ENCODE measurements around the gene KIF20B. TPM values are rescaled to one million over a fixed set of nuclear protein-coding genes. Genes with fewer than 3 reads are reported as not detected.

The KIF20B gene
- total RNA-seq, 1 donor from 2014 or later, result 26.1 TPM

DNA sequence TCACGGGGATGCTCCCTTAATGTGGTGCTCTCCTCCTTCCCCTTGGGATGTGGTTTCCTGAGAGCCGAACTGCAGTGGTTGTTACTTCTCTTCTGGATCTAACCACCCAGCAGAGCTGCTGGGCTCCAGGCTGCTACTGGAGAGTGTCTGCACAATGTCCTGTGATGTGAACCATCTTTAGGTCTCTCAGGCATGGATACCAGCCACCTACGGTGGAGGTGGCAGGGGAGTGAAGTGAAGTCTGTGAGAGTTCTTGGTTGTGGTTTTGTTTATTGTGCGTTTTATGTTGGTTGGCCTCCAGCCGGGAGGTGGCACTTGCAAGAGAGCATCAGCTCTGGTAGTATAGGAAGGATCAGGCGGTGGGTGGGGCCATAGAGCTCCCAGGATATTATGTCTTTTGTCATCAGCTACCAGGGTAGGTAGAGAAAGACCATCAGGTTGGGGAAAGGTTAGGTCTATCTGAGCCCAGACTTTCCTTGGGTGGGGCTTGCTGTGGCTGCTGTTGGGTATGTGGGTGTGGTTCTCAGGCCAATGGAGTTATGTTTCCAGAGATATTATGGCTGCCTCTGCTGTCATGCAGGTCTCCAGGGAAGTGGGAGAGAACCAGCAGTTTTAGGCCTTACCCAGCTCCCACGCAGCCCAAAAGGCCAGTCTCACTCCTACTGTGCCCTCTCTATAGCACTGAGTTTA is 87.9 kb downstream of the KIF20B start:
- no peak for DNase-seq (ENCODE audit: low read depth)
- no peak overlapping the region for H3K4me3 ChIP-seq (ENCODE audit: low read depth, low read length)
- TF ChIP-seq, protein P1, sequence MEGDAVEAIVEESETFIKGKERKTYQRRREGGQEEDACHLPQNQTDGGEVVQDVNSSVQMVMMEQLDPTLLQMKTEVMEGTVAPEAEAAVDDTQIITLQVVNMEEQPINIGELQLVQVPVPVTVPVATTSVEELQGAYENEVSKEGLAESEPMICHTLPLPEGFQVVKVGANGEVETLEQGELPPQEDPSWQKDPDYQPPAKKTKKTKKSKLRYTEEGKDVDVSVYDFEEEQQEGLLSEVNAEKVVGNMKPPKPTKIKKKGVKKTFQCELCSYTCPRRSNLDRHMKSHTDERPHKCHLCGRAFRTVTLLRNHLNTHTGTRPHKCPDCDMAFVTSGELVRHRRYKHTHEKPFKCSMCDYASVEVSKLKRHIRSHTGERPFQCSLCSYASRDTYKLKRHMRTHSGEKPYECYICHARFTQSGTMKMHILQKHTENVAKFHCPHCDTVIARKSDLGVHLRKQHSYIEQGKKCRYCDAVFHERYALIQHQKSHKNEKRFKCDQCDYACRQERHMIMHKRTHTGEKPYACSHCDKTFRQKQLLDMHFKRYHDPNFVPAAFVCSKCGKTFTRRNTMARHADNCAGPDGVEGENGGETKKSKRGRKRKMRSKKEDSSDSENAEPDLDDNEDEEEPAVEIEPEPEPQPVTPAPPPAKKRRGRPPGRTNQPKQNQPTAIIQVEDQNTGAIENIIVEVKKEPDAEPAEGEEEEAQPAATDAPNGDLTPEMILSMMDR (conservative IDR thresholded peaks at IDR 0.05; ENCODE audit: low read depth, low read length), result no peak

DNA sequence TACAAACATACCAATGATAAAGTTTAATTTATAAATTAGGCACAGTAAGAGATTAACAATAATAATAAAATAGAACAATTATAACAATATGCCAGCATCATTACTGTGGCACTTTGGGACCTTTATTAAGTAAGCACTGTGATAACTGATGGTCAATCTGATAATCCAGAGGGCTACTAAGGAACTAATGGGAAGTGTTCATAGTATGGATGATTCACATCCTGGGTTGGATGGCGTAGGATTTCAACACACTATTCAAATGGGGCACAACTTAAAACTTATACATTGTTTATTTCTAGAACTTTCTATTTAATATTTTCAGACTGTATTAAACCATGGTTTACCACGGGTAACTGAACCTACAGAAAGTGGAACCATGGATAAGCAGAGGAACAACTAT is 90.8 kb downstream of the KIF20B start:
- TF ChIP-seq, protein P1 (conservative IDR thresholded peaks at IDR 0.05; ENCODE audit: low read depth, low read length), result no peak
- DNase-seq (ENCODE audit: low read depth), result no peak
- H3K4me3 ChIP-seq (ENCODE audit: low read depth, low read length), result no peak overlapping the region

DNA sequence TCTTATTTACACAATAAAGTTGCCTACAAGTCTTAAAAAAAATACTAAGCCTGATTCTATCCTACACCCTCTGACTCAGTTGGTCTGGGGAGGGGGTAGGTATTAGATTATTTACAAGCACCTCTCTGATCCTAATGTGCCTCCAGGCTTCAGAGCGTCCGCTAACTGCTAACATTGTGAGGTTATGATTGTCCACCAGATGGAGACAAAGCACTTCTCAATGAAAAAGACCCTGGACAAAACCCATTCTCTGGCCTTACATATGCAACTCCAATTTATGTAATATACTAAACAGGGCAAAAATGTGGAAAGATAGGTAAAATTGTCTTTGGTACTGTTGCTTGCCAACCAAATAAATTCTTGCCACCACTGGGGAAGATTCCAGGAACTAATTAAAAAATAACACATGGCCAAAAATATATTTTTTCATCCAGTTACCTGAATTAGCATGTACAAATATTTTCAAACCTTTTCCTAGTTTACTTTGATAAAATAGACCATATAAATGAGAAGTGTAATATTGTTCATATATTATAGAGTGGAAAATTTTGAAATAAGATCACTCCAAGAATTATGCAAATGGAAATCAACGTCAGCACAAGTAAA is 92.4 kb downstream of the KIF20B start:
- TF ChIP-seq, protein P1 (conservative IDR thresholded peaks at IDR 0.05; ENCODE audit: low read depth, low read length), result peak; percentile 93
- peak; percentile 22 for DNase-seq (ENCODE audit: low read depth)
- H3K4me3 ChIP-seq (ENCODE audit: low read depth, low read length), result no peak overlapping the region

DNA sequence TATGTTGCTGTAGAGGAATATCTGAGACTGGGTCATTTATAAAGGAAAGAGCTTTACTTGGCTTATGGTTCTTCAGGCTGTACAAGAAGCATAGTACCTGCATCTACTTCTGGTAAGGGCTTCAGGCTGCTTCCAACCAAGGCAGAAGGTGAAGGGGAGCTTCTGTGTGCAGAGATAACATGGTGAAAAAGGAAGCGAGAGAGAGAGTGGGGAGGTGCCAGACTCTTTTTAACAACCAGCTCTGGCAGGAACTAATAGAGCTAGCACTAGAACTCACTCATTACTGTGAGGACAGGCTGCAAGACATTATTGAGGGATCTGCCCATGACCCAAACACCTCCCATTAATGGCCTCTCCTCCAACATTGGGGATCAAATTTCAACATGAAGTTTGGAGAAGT is 94.5 kb downstream of the KIF20B start:
- H3K4me3 ChIP-seq (ENCODE audit: low read depth, low read length), result no peak overlapping the region
- no peak for DNase-seq (ENCODE audit: low read depth)
- TF ChIP-seq, protein P1 (conservative IDR thresholded peaks at IDR 0.05; ENCODE audit: low read depth, low read length), result no peak

DNA sequence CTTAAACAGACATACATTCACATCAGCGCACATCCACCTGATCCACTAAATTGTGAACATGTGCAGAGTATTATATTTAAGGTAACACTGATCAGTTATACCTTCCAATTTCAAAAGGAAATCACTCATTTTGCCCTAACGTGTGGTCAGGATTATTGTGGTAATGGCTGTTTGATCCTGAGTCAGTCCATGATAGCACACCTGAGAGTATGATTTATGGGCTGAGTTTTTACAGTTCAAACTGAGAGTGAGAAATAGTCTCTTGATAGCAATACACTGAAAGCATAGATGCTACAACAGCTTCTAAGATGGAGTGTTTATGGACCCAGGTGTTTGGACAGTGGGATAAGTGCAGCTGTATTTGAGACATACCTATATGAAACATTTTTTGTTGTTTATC is 96.7 kb downstream of the KIF20B start:
- no peak overlapping the region for H3K4me3 ChIP-seq (ENCODE audit: low read depth, low read length)
- TF ChIP-seq, protein P1 (conservative IDR thresholded peaks at IDR 0.05; ENCODE audit: low read depth, low read length), result no peak
- DNase-seq (ENCODE audit: low read depth), result no peak

DNA sequence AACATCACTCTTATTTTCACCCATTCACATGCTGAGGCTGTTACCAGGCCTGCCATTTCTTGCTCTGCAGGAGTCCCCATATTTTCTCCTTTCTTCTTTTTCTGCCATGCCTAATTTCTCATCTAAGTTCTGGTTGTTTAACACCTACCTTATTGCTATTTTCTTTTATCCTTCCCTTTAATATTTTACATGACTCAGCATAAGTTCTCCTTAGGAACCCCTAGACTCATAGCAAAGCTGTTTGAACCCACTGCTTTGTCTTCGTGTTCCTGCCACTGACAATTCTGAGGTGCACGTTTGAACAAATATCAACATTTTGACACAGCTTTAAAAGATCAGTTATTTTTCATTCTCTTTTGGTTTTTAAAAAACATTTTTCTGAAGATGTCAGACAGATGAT is 98.2 kb downstream of the KIF20B start:
- DNase-seq (ENCODE audit: low read depth), result no peak
- no peak overlapping the region for H3K4me3 ChIP-seq (ENCODE audit: low read depth, low read length)
- TF ChIP-seq, protein P1 (conservative IDR thresholded peaks at IDR 0.05; ENCODE audit: low read depth, low read length), result no peak

DNA sequence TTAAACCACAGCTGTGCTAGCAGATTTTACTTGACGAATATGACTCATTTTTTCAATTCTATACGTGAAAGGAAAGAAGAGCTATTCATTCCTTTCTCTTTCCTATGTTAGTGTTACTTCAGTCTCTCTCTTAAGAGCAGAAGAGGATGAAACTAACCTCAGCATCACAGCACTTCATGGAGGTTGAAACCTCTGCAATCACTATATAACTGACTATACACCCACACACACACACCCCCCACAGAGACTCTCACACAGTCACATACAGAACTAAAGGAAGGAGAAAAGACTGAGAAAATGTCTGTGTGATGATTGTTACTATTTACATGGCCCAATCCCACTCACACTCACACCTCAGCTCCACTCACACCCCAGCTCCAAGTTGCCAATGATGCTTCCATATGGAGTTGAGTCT is 104.2 kb downstream of the KIF20B start:
- no peak for DNase-seq (ENCODE audit: low read depth)
- TF ChIP-seq, protein P1 (conservative IDR thresholded peaks at IDR 0.05; ENCODE audit: low read depth, low read length), result no peak
- H3K4me3 ChIP-seq (ENCODE audit: low read depth, low read length), result no peak overlapping the region
